ENCODE data around the gene ABI3.

GRCh38 chr17:49195751-49196150, 14.8 kb upstream of the ABI3 start:
- TF ChIP-seq POLR2A (IDR thresholded peaks at IDR 0.05) (no peak), CTCF (IDR thresholded peaks at IDR 0.05) (no peak)

Data from esophagus squamous epithelium (tissue), 4 donors.